ENCODE results near the gene UQCR11.

The UQCR11 gene

DNA sequence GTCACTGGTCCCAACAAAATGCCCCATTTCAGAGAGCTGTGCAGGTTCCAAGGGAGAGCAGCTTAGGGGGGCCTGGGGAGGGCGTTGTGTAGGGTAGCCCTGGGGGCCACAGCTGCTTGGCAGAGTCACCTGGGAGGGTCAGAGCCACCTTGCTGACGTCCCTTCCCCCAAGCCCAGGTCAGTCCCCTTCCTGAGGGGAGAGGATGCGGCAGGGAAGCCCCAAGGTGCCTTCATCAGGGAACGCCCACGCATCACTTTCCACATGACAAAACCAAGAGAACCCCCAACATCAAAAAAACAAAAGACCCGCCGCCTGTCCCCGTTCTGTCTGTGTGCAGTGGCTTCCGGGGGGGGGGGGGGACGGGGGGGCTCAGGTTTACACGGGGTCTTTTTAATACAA is 5.3 kb upstream of the UQCR11 start:
- no peak for DNase-seq (ENCODE audit: low read depth)
- TF ChIP-seq, protein P1, sequence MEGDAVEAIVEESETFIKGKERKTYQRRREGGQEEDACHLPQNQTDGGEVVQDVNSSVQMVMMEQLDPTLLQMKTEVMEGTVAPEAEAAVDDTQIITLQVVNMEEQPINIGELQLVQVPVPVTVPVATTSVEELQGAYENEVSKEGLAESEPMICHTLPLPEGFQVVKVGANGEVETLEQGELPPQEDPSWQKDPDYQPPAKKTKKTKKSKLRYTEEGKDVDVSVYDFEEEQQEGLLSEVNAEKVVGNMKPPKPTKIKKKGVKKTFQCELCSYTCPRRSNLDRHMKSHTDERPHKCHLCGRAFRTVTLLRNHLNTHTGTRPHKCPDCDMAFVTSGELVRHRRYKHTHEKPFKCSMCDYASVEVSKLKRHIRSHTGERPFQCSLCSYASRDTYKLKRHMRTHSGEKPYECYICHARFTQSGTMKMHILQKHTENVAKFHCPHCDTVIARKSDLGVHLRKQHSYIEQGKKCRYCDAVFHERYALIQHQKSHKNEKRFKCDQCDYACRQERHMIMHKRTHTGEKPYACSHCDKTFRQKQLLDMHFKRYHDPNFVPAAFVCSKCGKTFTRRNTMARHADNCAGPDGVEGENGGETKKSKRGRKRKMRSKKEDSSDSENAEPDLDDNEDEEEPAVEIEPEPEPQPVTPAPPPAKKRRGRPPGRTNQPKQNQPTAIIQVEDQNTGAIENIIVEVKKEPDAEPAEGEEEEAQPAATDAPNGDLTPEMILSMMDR (IDR thresholded peaks at IDR 0.05; ENCODE audit: insufficient read depth, low read depth, low read length, missing control alignments), result no peak
- H3K4me3 ChIP-seq (ENCODE audit: low read depth, low read length), result no peak overlapping the region

DNA sequence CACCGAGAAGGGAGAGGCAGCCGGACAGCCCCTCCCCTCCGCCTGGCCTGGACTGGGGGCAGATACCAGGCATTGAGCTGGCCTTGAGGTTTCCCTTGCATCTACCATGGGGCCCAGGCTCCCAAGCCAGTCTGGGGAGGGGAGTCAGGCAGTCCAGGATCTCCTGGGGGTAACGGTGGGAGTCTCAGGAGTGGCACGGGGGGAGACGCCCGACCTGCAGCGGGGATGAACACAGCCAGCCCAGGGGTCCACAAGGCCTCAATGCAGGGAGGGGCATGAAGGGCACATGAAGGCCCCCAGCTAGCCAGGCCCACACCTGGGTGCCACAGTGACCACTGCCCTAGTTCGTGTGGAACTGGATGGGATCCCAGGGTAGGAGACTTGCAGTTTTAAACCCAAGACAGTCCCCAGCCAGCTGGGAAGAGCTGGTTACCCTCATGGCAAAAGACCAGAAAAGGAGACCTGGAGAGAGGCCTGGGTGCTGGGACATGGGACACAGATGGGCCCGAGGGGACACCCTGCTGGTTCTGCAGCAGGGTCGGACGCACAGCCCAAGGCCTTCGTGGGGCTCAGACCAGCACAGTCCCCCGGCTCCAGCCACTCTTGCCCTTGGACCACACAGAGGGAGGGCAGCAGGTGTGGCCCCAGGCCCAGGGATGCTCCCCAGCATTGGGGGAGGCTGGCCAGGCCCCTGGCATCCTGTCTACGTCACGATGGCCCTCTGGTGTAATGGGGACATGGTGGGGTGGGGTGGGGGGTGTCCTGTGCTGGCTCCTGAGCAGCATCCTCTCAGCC is 4.6 kb upstream of the UQCR11 start:
- TF ChIP-seq, protein P1 (IDR thresholded peaks at IDR 0.05; ENCODE audit: insufficient read depth, low read depth, low read length, missing control alignments), result no peak
- H3K4me3 ChIP-seq (ENCODE audit: low read depth, low read length), result no peak overlapping the region
- no peak for DNase-seq (ENCODE audit: low read depth)

DNA sequence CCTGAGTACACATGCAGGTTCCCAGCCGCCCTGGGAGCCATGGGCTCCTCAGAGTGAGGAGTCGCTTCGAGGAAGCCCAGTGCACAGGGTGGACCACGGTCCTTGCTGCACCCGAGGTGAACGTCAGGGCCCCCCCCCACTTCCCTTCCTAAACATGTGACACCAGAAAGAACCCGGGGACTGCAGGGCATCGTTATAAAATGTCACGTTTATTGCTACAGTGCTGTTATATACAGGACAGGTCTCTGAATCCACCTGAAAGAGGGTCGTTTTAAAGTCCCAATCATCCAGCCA is 3.8 kb upstream of the UQCR11 start:
- TF ChIP-seq, protein P1 (IDR thresholded peaks at IDR 0.05; ENCODE audit: insufficient read depth, low read depth, low read length, missing control alignments), result no peak
- H3K4me3 ChIP-seq (ENCODE audit: low read depth, low read length), result no peak overlapping the region

DNA sequence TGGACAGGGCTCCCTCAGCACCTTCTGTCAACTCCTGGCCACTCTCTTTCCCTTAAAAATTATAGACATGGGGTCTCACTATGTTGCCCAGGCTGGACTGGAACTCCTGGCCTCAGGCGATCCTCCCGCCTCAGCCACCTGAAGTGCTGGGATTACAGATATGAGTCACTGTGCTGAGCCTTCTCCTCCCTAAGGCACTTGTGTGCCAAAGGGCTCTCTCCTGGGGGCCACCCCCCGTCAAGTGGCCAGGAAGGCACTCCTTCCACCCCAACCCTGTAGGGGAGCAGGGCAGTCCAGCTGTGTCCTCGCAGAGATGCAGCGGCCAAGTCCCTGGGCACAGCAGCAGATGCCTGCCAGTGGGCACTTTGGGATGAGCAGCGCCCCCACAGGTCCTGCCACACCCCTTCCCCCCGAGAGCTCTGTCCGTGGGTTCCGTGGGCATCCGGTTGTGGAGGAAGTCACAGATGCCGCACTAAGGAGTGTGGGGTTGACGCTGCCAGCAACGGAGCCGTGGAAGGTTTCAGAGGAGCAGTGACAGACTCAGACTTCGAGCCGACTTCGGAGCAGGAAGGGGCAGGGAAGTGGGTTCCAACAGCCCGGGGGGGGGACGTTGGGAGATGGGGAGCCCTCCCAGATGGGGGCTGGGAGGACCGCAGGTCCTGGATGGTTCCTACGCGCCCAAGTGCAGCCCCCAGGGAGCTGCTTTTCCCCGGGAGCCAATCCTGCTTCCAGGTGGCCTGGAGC is 3.3 kb upstream of the UQCR11 start:
- no peak overlapping the region for H3K4me3 ChIP-seq (ENCODE audit: low read depth, low read length)
- TF ChIP-seq, protein P1 (IDR thresholded peaks at IDR 0.05; ENCODE audit: insufficient read depth, low read depth, low read length, missing control alignments), result no peak
- DNase-seq (ENCODE audit: low read depth), result no peak

More for the DNA sequence above, 3.8 kb upstream of the UQCR11 start:
- DNase-seq (ENCODE audit: low read depth), result no peak

DNA sequence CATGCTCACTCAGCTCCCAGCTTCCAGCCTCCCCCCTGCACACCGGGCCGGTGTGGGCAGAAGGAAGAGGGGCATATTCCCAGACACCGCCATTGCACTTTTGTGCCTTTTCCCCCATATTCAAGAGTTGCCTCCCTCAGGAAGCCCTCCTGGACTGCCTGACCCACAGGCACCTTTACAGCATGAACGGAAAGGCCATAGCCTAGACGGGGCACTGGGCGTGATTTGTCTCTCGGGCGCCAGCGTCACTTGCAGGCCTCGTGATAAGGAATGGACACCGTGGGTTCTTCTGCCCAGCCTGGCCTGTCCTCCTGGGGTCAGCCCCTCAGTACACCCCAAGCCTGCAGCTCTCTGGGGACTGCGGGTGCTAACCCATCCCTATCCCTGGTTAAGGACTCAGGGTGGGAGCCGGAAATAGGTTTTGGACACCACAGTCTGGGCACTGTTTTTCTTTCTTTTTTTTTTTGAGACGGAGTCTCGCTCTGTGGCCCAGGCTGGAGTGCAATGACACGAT is 933 bp upstream of the UQCR11 start:
- peak overlapping the region; percentile 74 for H3K4me3 ChIP-seq (ENCODE audit: low read depth, low read length)
- TF ChIP-seq, protein P1 (IDR thresholded peaks at IDR 0.05; ENCODE audit: insufficient read depth, low read depth, low read length, missing control alignments), result no peak
- no peak for DNase-seq (ENCODE audit: low read depth)

DNA sequence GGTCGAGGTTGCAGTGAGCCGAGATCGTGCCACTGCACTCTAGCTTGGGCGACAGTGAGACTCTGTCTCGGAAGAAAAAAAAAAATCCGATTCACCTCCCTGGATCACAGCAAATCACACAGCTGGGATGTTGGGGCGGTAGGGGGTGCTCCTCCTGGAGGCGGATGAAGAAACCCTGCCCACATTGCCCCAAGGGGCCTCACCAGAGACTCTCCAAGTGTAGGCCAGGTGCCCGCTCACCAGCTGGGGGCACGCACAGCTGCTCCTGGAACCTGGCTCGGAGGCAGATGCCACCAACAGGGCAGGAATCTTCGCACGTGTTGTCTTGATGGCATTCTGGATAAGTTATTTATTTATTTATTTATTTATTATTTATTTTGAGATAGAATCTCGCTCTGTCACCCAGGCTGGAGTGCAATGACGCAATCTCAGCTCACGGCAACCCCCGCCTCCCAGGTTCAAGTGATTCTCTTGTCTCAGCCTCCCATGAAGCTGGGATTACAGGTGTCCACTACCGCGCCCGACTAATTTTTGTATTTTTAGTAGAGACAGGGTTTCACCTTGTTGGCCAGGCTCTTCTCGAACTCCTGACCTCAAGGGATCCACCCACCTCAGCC is 3.1 kb downstream of the UQCR11 start:
- no peak overlapping the region for H3K4me3 ChIP-seq (ENCODE audit: low read depth, low read length)
- TF ChIP-seq, protein P1 (IDR thresholded peaks at IDR 0.05; ENCODE audit: insufficient read depth, low read depth, low read length, missing control alignments), result no peak
- DNase-seq (ENCODE audit: low read depth), result no peak
